Endothelial cell of umbilical vein (primary cell): ENCODE measurements around the gene ACAD8. TPM values are rescaled to one million over a fixed set of nuclear protein-coding genes. Genes with fewer than 3 reads are reported as not detected.

Experiments used
- BruUV-seq: library from RNA; stranded (reverse); fragments of 400-500 nt; replicated peaks from 2 replicates; lab custom pipeline; 2021; lab: Mats Ljungman, UMichigan
- CTCF ChIA-PET: fragments of 300-600, 350-600 bp; sonication (Branson Sonifier 250); formaldehyde crosslinking; loops from one replicate; lab custom pipeline; 2021; ENCODE audit warnings: antibody characterized with exemption, inconsistent platforms; lab: Charles Lee
- POLR2A ChIA-PET: fragments of 300-600, 350-600 bp; sonication (Branson Sonifier 250); formaldehyde crosslinking; loops from one replicate; lab custom pipeline; 2021; ENCODE audit warnings: antibody characterized with exemption, inconsistent platforms; lab: Charles Lee
- DNase-seq: peaks from one replicate; pipeline ENCODE4 v3.0.0-alpha.2; 2011; ENCODE audit warnings: low read depth, low spot score
- FAIRE-seq: peaks from 2 replicates; lab custom pipeline; 2011; peaks lifted over from hg19 to GRCh38; lab: Jason Lieb, UNC
- H2AFZ ChIP-seq: 2 replicates; pipeline ENCODE4 v1.6.0; 2012; ENCODE audit warnings: low read depth, low read length, control low read depth, inconsistent platforms
- H3K27ac ChIP-seq: 2 replicates; pipeline ENCODE4 v1.5.1; 2011; ENCODE audit warnings: low read depth, mild to moderate bottlenecking, control low read depth, low read length, moderate library complexity; ENCODE audit not compliant: insufficient read depth
- H3K27me3 ChIP-seq, 2 experiments: 2 replicates each; pipeline versions ENCODE4 v1.6.0 to v1.6.1; 2011; ENCODE audit warnings: low read length in 2 of 2, mixed read lengths in 1 of 2; ENCODE audit not compliant: control insufficient read depth in 2 of 2, insufficient read depth in 2 of 2
- H3K36me3 ChIP-seq, 2 experiments: 2 replicates in 1 of 2; 3 replicates in 1 of 2; pipeline ENCODE4 v1.5.1; 2011; ENCODE audit warnings: low read length in 2 of 2, mild to moderate bottlenecking in 1 of 2, moderate library complexity in 1 of 2; ENCODE audit not compliant: control insufficient read depth in 2 of 2, insufficient read depth in 2 of 2; ENCODE audit errors: extremely low read depth in 1 of 2
- H3K4me1 ChIP-seq: 3 replicates; pipeline ENCODE4 v1.5.1; 2011; ENCODE audit warnings: mild to moderate bottlenecking, low read length; ENCODE audit not compliant: control insufficient read depth, insufficient read depth; ENCODE audit errors: extremely low read depth
- H3K4me2 ChIP-seq: 2 replicates; pipeline ENCODE4 v1.6.1; 2011; ENCODE audit warnings: low read length, control low read depth, mixed read lengths; ENCODE audit not compliant: insufficient read depth
- H3K4me3 ChIP-seq, 3 experiments: fragments of 200-600 bp in 1 of 3; sonication (generic), shearing (Covaris generic) in 1 of 3; replicated peaks in 1 of 3; 2 replicates each; pipeline ENCODE4 v1.5.1; 2011 to 2016; ENCODE audit warnings: control low read depth in 3 of 3, low read length in 3 of 3, mild to moderate bottlenecking in 2 of 3, inconsistent platforms in 1 of 3, low read depth in 1 of 3, moderate library complexity in 1 of 3; ENCODE audit not compliant: insufficient read depth in 1 of 3
- H3K79me2 ChIP-seq: 2 replicates; pipeline ENCODE4 v1.6.0; 2012; ENCODE audit warnings: low read length, inconsistent platforms; ENCODE audit not compliant: control insufficient read depth, insufficient read depth
- H3K9ac ChIP-seq: replicated peaks from 2 replicates; pipeline ENCODE3; 2011; ENCODE audit warnings: low read length, control low read depth; ENCODE audit not compliant: insufficient read depth; ENCODE audit errors: extremely low read depth
- H3K9me1 ChIP-seq: replicated peaks from 3 replicates; pipeline ENCODE4 v1.6.0; 2011; ENCODE audit warnings: mild to moderate bottlenecking, low read length; ENCODE audit not compliant: control insufficient read depth, insufficient read depth; ENCODE audit errors: extremely low read depth
- H3K9me3 ChIP-seq: replicated peaks from 2 replicates; pipeline ENCODE4 v1.5.1; 2012; ENCODE audit warnings: low read length, inconsistent platforms; ENCODE audit not compliant: control insufficient read depth, insufficient read depth
- H4K20me1 ChIP-seq: replicated peaks from 2 replicates; pipeline ENCODE3; 2011; ENCODE audit warnings: mild to moderate bottlenecking, low read length; ENCODE audit not compliant: control insufficient read depth, insufficient read depth; ENCODE audit errors: extremely low read depth
- CTCF ChIP-seq, 2 donors: IDR thresholded peaks; 1 replicate in 1 of 2; 2 replicates in 1 of 2; pipeline ENCODE4 v1.5.1; 2011; ENCODE audit warnings: low read length in 2 of 2, mild to moderate bottlenecking in 2 of 2, moderate library complexity in 2 of 2, control low read depth in 1 of 2, inconsistent platforms in 1 of 2, low read depth in 1 of 2; ENCODE audit not compliant: insufficient read depth in 1 of 2; ENCODE audit errors: extremely low read depth in 1 of 2
- EZH2 ChIP-seq: IDR thresholded peaks from 2 replicates; pipeline ENCODE4 v1.6.1; 2012; ENCODE audit warnings: borderline replicate concordance, low read depth, mild to moderate bottlenecking, moderate library complexity, low read length, inconsistent platforms; ENCODE audit not compliant: severe bottlenecking
- GATA2 ChIP-seq: IDR thresholded peaks from 2 replicates; pipeline ENCODE4 v1.7.0; 2011; ENCODE audit warnings: low read depth, mild to moderate bottlenecking, moderate library complexity, mixed read lengths, low read length; ENCODE audit not compliant: insufficient read length, insufficient read depth
- JUN ChIP-seq: IDR thresholded peaks from 2 replicates; pipeline ENCODE4 v1.6.1; 2011; ENCODE audit warnings: borderline replicate concordance, low read depth; ENCODE audit not compliant: insufficient read length, insufficient read depth
- MAX ChIP-seq: IDR thresholded peaks from 2 replicates; pipeline ENCODE4 v1.6.1; 2011; ENCODE audit not compliant: insufficient read depth, insufficient read length
- MYC ChIP-seq: IDR thresholded peaks from one replicate; pipeline ENCODE4 v1.6.1; 2011; ENCODE audit warnings: mild to moderate bottlenecking, low read depth, low read length
- POLR2A ChIP-seq: IDR thresholded peaks from 2 replicates; pipeline ENCODE4 v1.6.1; 2012; ENCODE audit warnings: low read depth, mild to moderate bottlenecking, control low read depth, low read length
- dilution Hi-C: fragments of 300-500 bp; cut with MboI; formaldehyde crosslinking; loops from one replicate; pipeline ENCODE4 v1.15.0; 2019; ENCODE audit warnings: low sequenced_read_pairs; ENCODE audit not compliant: extremely low pct_ligation_motif_present
- intact Hi-C: fragments of 100-400 bp; cut with micrococcal nuclease; formaldehyde crosslinking; loops from one replicate; pipeline ENCODE4 v1.10.0; 2022
- polyA plus RNA-seq, 4 experiments: library from polyadenylated mRNA; depleted of rRNA in 3 of 4; stranded (reverse) in 3 of 4; unstranded in 1 of 4; fragments of >200 nt; gene quantifications; 2 replicates each; pipeline versions ENCODE4 v1.2.1 to v1.2.3, GENCODE V29; 2011 to 2012; ENCODE audit warnings: missing spikeins in 1 of 4
- total RNA-seq: library from RNA; stranded (reverse); gene quantifications from 2 replicates; pipeline ENCODE4 v1.2.3, GENCODE V29; 2021

ACAD8 gene
- total and polyA plus RNA-seq, 2 donors (not counting 3 experiments of a cell fraction or from before 2014, with no cell fraction given): 22.9 to 29.0 TPM

DNA sequence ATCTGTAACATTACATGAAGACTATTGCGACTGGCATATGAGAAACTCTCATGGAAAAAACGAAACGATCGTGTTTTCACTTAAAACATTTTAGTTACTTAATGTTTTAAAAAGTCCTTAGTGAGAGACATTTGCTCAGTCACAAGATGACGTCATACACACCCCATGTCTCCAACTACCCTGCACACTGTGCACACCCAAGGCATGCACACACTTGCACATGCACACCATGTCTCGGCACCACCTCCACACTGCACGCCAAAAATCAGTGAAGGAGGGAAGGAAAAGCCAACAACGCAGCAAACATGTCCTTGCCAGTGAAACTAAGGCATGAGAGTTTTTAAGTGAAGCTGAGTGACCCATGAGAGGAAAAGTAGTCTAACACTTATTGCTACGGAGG is 47.6 kb upstream of the ACAD8 start:
- Histone ChIP-seq H3K4me2 (no peak overlapping the region), H3K27me3 (no peaks in the 10 kb centered on the region), H3K9me1 (no peaks in the 10 kb centered on the region), H3K27ac (no peak overlapping the region), H2AFZ (no peak overlapping the region), H3K4me3 (no peak overlapping the region), H3K4me1 (no peaks in the 10 kb centered on the region), H4K20me1 (no peaks in the 10 kb centered on the region), H3K79me2 (no peaks in the 10 kb centered on the region), H3K9ac (no peak overlapping the region), H3K9me3 (no peaks in the 10 kb centered on the region), H3K36me3 (peaks cover 5 to 12% of the 10 kb centered on the region in 2 experiments)
- no TSS peak for BruUV-seq
- dilution Hi-C loops (no loop called here), intact Hi-C loops (loop anchor here (2.0 to 5.0 kb wide), 2 partner anchors 47 to 278 kb away; partner anchors contain the start of genes ACAD8 and THYN1)
- no peak for FAIRE-seq
- ChIA-PET POLR2A (no interaction called here), CTCF (interaction anchor here (0.8 to 4.5 kb wide), 2 partner anchors 39 to 155 kb away, joined by 3 to 20 read pairs; no protein-coding TSS in a partner anchor)
- TF ChIP-seq JUN: no peak
- TF ChIP-seq GATA2: no peak
- TF ChIP-seq CTCF (IDR thresholded peaks at IDR 0.05; ENCODE audit: extremely low read depth in 1 of 2, insufficient read depth in 1 of 2, low read depth in 1 of 2, low read length in 2 of 2): no peak
- no peak for TF ChIP-seq EZH2
- no peak for TF ChIP-seq MYC
- TF ChIP-seq POLR2A: no peak
- no peak for TF ChIP-seq MAX
- DNase-seq: no peak
